HG03060 (cell line): ENCODE data around the gene AFF4.
"Not testable (repeated sequence)": the region's sequence is repeated elsewhere in the genome, so short reads cannot be mapped to it uniquely, and the experiment has no call there.

Experiments used
- ATAC-seq: cut with Tn5 transposase; IDR thresholded peaks from one replicate; pipeline ENCODE4 v1.9.1; 2021; ENCODE audit warnings: low read depth, moderate number of reproducible peaks; ENCODE audit not compliant: unreplicated experiment

Gene AFF4

DNA sequence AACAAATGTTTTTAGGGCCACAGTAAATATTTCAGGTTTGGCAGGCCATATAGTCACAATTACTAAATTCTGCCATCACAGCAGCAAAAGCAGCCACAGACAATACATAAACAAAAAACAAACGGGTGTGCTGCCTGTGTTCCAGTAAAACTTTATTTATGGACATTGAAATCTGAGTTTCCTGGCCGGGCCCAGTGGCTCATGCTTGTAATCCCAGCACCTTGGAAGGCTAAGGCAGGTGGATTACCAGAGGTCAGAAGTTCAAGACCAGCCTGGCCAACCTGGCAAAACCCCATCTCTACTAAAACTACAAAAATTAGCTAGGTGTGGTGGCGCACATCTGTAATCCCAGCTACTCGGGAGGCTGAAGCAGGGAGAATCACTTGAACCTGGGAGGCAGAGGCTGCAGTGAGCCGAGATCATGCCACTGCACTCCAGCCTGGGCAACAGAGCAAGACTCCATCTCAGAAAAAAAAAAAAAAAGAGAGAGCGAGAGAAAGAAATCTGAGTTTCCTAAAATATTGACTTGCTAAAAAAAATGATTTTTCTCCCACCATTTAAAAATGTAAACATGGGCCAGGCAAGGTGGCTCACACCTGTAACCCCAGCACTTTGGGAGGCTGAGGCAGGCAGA is 7.2 kb downstream of the AFF4 start:
- ATAC-seq = not testable (repeated sequence)

GRCh38 chr5:132953710-132954109 is 9.7 kb downstream of the AFF4 start:
- ATAC-seq = no peak

GRCh38 chr5:132952829-132953228 is 10.6 kb downstream of the AFF4 start:
- no peak for ATAC-seq

DNA sequence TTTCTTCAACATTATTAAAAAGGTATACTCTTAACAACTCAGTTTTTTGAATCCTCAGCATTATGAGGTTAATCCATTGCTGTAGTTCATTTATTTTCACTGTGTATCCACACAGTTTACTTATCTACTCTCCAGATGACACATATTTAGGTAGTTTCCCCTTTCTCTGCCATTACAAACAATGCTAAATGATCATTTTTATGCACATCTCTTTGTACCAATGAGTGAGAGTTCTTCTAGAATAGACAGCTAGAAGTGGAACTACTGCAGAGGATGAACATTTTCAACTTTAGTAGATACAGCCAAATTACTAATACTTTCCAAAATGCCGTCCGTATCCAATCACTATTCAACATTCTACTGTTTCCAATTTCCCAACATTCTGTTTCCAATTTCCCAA is 11.5 kb downstream of the AFF4 start:
- ATAC-seq = no peak

DNA sequence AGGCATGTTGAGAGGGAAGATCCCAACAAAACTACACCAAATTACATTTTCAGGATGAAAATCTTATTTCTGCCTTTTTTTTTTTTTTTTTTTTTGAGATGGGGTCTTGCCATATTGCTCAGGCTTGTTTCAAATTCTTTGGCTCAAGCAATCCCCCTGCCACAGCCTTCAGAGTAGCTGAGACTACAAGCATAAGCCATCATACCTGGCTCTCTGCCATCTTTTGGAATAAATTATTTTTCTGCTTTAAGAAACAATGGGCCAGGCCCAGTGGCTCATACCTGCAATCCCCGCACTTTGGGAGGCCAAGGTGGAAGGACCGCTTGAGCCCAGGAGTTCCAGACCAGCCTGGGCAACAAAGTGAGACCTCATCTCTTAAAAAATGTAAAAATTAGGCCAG is 14.3 kb downstream of the AFF4 start:
- no peak for ATAC-seq

DNA sequence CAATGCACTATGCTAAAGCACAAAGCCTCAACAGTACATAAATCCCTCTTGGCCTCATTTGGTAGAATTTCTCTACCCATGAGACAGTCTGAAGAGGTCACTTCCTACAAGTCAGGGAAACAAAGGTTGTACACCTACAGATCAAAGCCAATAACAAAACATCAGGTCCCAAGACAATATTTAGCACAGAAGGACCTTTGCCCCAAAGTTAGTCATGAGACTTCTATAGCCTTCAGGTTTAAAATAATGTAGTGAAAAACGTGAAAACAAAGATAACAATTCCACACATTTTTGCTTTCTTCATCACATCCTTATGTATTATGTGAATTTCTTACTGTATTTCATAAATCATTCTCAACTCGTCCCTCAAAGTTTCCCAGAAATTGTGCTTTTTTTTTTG is 15.8 kb downstream of the AFF4 start:
- no peak for ATAC-seq

- ATAC-seq = not testable (repeated sequence)
These were observed 18.1 kb downstream of the AFF4 start for GRCh38 chr5:132945315-132945714.

DNA sequence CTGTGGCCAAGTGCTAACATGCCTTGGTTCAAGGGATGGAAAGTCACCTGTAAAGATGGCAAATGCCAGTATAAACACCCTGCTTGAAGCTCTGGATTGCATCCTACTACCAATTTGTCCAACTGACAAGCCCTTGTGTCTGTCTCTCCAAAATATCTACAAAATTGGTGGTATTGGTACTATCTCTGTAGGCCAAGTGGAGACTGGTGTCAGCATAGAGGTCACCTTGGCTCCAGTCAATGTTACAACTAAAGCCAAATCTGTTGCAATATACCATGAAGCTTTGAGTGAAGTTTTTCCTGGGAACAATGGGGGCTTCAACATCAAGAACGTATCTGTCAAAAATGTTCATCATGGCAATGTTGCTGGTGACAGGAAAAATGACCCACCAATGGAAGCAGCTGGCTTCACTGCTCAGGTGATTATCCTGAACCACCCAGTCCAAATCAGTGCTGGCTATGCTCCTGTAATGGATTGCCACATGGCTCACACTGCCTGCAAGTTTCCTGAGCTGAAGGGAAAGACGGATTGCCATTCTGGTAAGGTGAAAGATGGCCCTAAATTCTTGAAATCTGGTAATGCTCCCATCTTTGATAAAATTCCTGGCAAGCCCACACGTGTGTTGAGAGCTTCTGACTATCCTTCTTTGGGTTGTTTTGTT is 19.9 kb downstream of the AFF4 start:
- ATAC-seq = no peak

DNA sequence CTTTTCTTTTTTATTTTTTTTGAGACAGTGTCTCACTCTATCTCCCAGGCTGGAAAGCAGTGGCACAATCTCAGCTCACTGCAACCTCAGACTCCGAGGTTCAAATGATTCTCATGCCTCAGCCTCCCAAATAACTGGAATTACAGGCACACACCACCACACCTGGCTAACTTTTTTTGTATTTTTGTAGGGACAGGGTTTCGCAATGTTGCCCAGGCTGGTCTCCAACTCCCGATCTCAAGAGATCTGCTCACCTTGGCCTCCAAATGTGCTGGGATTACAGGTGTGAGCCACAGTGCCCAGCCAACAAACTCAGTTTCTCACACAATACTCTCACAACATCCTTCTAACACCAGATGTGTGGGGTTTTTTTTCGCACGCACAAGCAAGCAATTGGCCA is 22.1 kb downstream of the AFF4 start:
- ATAC-seq = no peak

GRCh38 chr5:132928062-132928407 is 35.4 kb downstream of the AFF4 start:
- no peak for ATAC-seq

DNA sequence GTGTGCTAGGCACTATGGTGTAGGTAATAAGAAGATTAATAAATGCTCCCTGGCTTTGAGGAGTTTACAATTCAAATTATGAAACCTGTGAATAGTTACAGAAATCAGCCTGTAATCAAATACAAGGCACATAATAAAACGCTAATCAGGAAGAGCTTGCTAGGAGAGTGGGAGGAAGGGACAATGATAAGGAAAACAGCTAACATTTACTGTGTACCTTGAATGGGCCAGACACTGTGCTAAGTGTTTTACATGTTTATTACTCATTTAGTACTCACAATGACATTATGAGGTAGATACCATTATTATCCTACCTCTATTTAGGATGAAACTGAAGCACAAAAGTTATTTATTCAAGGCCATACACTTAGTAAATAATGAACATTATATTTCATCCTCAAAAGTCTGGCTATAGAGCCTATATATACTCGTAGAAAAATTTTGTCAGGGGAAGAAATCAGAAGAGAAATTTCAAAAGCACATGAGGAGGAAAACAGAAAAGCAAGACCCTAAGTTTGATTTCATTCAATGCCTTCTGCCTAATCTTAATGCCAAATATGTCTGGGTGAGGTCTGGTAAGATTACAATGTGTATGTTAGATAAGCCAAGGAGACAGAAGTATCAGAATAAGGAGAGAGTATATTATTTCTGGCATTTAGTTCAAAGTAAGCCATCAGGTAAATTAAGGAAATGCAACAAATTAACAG is 35.9 kb downstream of the AFF4 start:
- no peak for ATAC-seq

GRCh38 chr5:132926437-132926836 is 37.0 kb downstream of the AFF4 start:
- ATAC-seq = no peak

- ATAC-seq = no peak
These were observed 47.3 kb downstream of the AFF4 start for GRCh38 chr5:132916086-132916485.

DNA sequence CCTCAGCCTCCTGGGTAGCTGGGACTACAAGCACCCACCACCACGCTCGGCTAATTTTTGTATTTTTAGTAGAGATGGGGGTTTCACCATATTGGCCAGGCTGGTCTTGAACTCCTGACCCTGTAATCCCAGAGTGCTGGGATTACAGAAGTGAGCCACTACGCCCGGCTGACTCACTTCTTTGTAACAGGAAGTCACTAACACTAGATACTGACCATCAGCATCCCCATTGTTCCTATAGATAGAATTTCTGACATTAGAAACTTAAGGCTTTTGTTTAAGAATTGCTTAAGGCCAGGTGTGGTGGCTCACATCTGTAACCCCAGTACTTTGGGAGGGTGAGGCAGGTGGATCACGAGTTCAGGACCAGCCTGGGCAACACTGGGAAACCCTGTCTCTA is 47.8 kb downstream of the AFF4 start:
- ATAC-seq = no peak

- no peak for ATAC-seq
These were observed 53.7 kb downstream of the AFF4 start for GRCh38 chr5:132909702-132910101.

DNA sequence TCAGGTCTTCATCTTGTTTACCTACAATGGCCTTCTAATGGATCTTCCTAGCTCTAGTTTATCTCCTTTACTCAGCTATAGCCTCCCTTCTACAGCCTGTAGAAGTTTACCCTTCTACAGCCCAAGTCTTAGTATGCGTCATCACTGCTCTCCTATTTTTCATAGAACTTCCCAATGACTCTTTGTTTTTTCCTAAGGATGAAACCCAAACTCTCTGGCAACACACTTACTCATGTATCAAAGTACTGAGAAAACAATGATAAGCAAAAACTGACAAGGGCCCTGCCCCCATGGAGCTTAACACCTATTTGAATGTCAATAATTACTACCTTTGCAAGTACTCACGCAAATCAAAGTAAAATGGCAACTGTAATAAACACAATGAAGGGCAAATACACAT is 56.3 kb downstream of the AFF4 start:
- ATAC-seq = no peak

GRCh38 chr5:132905938-132906337 is 57.5 kb downstream of the AFF4 start:
- no peak for ATAC-seq

GRCh38 chr5:132901730-132902129 is 61.7 kb downstream of the AFF4 start:
- ATAC-seq = no peak

DNA sequence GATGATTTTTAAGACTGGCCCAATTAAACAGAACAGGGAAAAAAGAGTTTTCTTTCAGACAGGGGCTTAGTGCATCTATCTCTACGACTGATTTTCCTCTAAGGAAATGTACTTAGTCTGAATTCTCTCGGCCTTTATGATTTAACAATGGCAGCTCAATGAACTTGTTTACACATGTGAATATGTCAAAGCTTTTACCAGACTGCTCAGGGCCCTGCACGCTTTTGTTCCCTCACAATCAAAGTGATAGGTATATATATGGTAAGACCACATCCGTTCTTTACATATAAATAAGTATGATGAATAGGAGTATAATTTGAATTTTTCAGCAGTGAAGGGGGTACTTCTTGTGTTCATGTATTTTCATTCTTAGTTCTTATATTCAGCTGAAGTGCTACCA is 62.4 kb downstream of the AFF4 start:
- ATAC-seq = no peak

DNA sequence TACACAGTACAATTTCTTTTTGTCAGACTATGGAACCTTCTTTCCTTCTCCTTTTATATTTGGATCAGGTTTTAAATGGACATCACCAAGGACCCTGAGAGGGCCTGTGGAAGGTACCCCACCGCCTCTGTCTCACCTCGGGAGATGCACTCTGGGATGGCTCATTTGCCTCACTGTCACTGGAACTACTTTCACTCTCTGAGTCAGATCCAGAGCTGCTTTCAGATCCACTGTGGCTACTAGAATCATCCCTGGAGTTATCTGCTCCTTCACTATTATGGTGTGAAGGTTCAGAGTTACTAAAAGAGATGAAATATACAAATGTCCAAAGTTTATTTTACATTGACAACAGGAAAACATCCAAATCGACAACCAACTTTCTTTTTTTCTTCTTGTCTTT is 65.3 kb downstream of the AFF4 start:
- no peak for ATAC-seq

- no peak for ATAC-seq
These were observed 66.7 kb downstream of the AFF4 start for GRCh38 chr5:132896685-132897084.

- ATAC-seq = no peak
These were observed 67.6 kb downstream of the AFF4 start for GRCh38 chr5:132895719-132896305.
